Astrocyte (in vitro differentiated cells and primary cell): Measurements from ENCODE around the gene WSB2.

Experiments used
- EZH2 ChIP-seq: IDR thresholded peaks from 2 replicates; pipeline ENCODE4 v1.6.1; 2012; ENCODE audit warnings: mild to moderate bottlenecking, low read length, inconsistent platforms; ENCODE audit not compliant: insufficient read depth
- TF ChIP-seq, protein P1 (sequence below): IDR thresholded peaks from 2 replicates; pipeline ENCODE4 v1.5.1; 2011; ENCODE audit warnings: low read depth, mild to moderate bottlenecking, inconsistent platforms, low read length, moderate library complexity; ENCODE audit not compliant: insufficient read depth

DNA sequence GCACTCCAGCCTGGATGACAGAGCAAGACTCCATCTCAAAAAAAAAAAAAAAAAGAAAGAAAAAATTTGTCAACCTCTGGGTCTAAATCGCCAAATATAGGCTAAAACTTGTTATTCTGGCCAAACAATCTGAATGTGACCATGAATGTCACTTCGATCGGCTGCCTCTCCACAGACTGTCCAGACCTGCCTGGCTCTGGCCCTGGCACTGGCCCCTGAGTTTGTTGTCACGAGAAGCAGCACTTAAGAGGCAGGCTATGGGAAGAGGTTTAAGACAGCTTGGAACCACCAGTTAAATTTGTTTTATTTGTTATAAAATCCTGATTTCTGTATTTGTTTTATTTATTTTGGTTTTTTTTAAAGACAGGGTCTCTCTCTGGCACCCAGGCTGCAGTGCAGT lies 14.5 kb downstream of the WSB2 start:
- TF ChIP-seq, protein P1, sequence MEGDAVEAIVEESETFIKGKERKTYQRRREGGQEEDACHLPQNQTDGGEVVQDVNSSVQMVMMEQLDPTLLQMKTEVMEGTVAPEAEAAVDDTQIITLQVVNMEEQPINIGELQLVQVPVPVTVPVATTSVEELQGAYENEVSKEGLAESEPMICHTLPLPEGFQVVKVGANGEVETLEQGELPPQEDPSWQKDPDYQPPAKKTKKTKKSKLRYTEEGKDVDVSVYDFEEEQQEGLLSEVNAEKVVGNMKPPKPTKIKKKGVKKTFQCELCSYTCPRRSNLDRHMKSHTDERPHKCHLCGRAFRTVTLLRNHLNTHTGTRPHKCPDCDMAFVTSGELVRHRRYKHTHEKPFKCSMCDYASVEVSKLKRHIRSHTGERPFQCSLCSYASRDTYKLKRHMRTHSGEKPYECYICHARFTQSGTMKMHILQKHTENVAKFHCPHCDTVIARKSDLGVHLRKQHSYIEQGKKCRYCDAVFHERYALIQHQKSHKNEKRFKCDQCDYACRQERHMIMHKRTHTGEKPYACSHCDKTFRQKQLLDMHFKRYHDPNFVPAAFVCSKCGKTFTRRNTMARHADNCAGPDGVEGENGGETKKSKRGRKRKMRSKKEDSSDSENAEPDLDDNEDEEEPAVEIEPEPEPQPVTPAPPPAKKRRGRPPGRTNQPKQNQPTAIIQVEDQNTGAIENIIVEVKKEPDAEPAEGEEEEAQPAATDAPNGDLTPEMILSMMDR = no peak
- no peak for TF ChIP-seq EZH2
